ENCODE measurements around the gene CCNF.

The CCNF gene

DNA sequence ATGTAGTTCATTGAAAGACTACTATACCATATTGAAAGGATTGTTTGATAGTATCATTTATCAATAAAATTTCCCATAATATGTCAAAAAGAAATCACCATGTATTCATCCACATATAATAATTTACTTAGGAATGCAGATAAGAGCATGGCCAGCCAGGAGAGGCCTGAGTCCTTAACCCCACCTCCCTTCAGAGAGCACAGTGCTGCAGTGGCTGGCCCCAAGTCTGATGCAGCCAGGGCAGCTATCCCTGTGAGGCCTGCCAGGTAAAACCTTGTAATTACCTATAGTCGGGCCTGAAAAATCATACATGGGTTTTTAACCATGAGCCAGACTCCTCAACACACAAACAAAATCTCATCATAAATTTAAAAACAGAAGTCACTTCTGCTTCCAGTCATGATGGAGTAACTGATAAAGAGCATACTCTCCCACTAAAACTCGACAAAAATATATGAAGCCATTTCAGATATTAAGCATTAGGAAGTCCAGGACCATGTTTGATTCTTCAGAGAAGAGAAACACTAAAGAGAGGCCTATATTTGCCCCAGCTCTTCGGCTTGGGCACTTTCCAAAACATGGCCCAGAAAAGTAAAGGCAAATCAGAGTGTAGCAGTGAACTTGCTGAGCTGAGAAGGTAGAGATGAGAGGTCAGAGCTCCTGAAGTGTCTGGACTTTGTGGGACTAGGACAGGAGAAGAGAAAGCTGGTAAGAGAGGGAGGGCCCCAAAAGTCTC lies 40.9 kb upstream of the CCNF start:
- TF ChIP-seq CTCF (IDR thresholded peaks at IDR 0.05; ENCODE audit: low read depth, low read length), result no peak
- no peak for DNase-seq (ENCODE audit: low read depth in 2 of 2)

DNA sequence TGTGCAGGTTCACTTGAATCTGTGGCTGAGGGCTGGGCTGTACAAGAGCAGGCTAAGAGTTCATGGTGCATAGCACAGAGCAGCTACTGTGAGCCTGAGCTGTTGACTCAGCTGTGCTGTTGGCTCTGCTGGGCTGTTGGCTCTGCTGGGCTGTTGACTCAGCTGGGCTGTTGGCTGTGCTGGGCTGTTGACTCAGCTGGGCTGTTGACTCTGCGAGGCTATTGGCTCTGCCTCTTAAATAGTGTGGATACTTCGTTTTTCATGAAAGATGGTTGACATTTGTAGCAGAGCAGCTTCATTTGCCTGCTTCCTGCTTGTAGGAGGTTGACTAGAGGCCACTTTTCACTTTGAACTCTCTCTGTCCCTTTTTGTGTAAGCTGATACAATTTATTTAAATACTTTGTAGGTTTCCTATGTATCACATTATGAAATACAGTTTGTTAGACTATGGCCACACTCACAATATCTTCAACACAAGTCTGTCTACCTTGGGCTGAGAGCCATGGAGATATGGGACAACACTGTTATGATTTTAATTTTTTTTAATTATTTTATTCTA lies 40.3 kb upstream of the CCNF start:
- DNase-seq (ENCODE audit: low read depth in 2 of 2), result peak in 1 of 2 donors; percentile 92
- no peak for TF ChIP-seq CTCF (IDR thresholded peaks at IDR 0.05; ENCODE audit: low read depth, low read length)

More for the DNA sequence above, 40.9 kb upstream of the CCNF start:
- no peak overlapping the region for H3K4me3 ChIP-seq (replicated peaks in 1 of 2; ENCODE audit: low read depth in 2 of 2, low read length in 2 of 2)

DNA sequence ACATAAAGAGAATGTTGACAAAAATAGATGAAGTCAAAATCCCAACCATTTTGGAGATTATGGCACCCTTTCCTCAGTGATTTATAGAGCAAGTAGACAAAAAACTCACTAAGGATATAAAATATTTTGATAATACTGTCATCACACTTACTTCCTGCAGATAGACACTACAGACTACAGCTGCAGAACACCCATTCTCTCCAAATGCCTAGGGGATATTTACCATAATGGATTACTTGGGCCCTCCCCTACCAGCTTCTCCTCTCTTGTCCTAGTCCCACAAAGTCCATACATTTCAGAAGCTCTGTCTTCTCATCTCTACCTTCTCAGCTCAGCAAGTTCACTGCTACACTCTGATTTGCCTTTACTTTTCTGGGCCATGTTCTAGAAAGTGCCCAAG lies 37.2 kb upstream of the CCNF start:
- H3K4me3 ChIP-seq (replicated peaks in 1 of 2; ENCODE audit: low read depth in 2 of 2, low read length in 2 of 2), result no peak overlapping the region
- TF ChIP-seq CTCF (IDR thresholded peaks at IDR 0.05; ENCODE audit: low read depth, low read length), result no peak
- no peak for DNase-seq (ENCODE audit: low read depth in 2 of 2)

More for the DNA sequence above, 40.3 kb upstream of the CCNF start:
- H3K4me3 ChIP-seq (replicated peaks in 1 of 2; ENCODE audit: low read depth in 2 of 2, low read length in 2 of 2), result no peak overlapping the region

- DNase-seq (ENCODE audit: low read depth in 2 of 2), result peak in 1 of 2 donors; percentile 18
- TF ChIP-seq CTCF (IDR thresholded peaks at IDR 0.05; ENCODE audit: low read depth, low read length), result no peak
- H3K4me3 ChIP-seq (replicated peaks in 1 of 2; ENCODE audit: low read depth in 2 of 2, low read length in 2 of 2), result no peak overlapping the region
These were observed 30.7 kb upstream of the CCNF start for GRCh38 chr16:2398520-2398919.

- TF ChIP-seq CTCF (IDR thresholded peaks at IDR 0.05; ENCODE audit: low read depth, low read length), result no peak
- DNase-seq (ENCODE audit: low read depth in 2 of 2), result no peak
These were observed 25.1 kb upstream of the CCNF start for GRCh38 chr16:2404099-2404498.

DNA sequence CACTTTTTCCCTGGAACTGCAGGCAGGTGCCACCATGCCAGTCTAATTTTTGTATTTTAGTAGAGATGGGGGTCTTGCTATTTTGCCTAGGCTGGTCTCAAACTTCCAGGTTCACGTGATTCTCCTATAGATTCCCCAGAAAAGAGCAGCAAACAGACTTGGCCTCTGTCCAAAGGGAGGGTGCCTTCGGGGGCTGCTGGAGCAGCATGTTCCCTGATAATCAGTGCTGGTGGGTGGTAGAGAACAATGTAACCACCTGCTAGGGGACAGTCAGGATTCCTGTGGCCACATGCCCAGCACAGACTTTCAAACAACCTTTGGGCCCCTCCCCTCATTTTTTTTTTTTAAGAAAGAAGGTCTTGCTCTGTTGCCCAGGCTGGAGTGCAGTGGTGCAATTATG lies 14.2 kb upstream of the CCNF start:
- DNase-seq (ENCODE audit: low read depth in 2 of 2), result no peak
- no peak for TF ChIP-seq CTCF (IDR thresholded peaks at IDR 0.05; ENCODE audit: low read depth, low read length)
- no peak overlapping the region for H3K4me3 ChIP-seq (replicated peaks in 1 of 2; ENCODE audit: low read depth in 2 of 2, low read length in 2 of 2)

More at GRCh38 chr16:2404099-2404498, 25.1 kb upstream of the CCNF start:
- no peak overlapping the region for H3K4me3 ChIP-seq (replicated peaks in 1 of 2; ENCODE audit: low read depth in 2 of 2, low read length in 2 of 2)
